Measurements from ENCODE around the gene TAS2R30.
A peak's percentile ranks its signal among the peaks of the same experiment; 100 is the strongest.

Gene TAS2R30

GRCh38 chr12:11183011-11183410 is 48.6 kb upstream of the TAS2R30 start (continued):
- TF ChIP-seq ZNF148 (tag by site-specific recombination; IDR thresholded peaks at IDR 0.05; ENCODE audit: borderline replicate concordance) (peak; percentile 82; the same call in 1 of the 2 replicates), RBAK (tag by site-specific recombination; IDR thresholded peaks at IDR 0.05) (no peak), ZNF585B (tag by site-specific recombination; IDR thresholded peaks at IDR 0.05) (no peak), ZNF449 (tag by site-specific recombination; IDR thresholded peaks at IDR 0.05) (no peak), ZNF302 (tag by site-specific recombination; IDR thresholded peaks at IDR 0.05; ENCODE audit: low read depth) (peak; percentile 36; the same call in 1 of the 2 replicates), ZNF510 (tag by site-specific recombination; IDR thresholded peaks at IDR 0.05; ENCODE audit: insufficient replicate concordance) (no peak), GLIS2 (tag by site-specific recombination; IDR thresholded peaks at IDR 0.05) (no peak), ZNF518A (tag by site-specific recombination; conservative IDR thresholded peaks at IDR 0.05; ENCODE audit: low read depth) (no peak), ZNF768 (tag by site-specific recombination; IDR thresholded peaks at IDR 0.05) (no peak), PBX3 (CRISPR knock-in tag; IDR thresholded peaks at IDR 0.05) (no peak), ZNF311 (tag by site-specific recombination; IDR thresholded peaks at IDR 0.05; ENCODE audit: borderline replicate concordance) (no peak), ZNF48 (tag by site-specific recombination; IDR thresholded peaks at IDR 0.05) (no peak), ZFP69B (tag by site-specific recombination; IDR thresholded peaks at IDR 0.05) (0 out of 2 replicates have a peak, but pooled peaks have one; percentile 21), ZNF600 (tag by site-specific recombination; IDR thresholded peaks at IDR 0.05) (no peak), ZBTB20 (tag by site-specific recombination; IDR thresholded peaks at IDR 0.05) (peak; percentile 41), ATF2 (tag by site-specific recombination; IDR thresholded peaks at IDR 0.05; ENCODE audit: low read depth) (peak; percentile 78), ZBTB6 (tag by site-specific recombination; IDR thresholded peaks at IDR 0.05) (no peak), ZNF132 (tag by site-specific recombination; IDR thresholded peaks at IDR 0.05; ENCODE audit: borderline replicate concordance) (no peak), HOXD13 (CRISPR knock-in tag; IDR thresholded peaks at IDR 0.05; ENCODE audit: borderline replicate concordance) (no peak), ZNF777 (tag by site-specific recombination; IDR thresholded peaks at IDR 0.05; ENCODE audit: borderline replicate concordance) (no peak), ZNF433 (tag by site-specific recombination; IDR thresholded peaks at IDR 0.05; ENCODE audit: low read depth) (no peak), ZSCAN18 (tag by site-specific recombination; IDR thresholded peaks at IDR 0.05) (0 out of 2 replicates have a peak, but pooled peaks have one; percentile 70), ZBTB8A (tag by site-specific recombination; IDR thresholded peaks at IDR 0.05) (peak; percentile 43; the same call in 1 of the 2 replicates), ZNF155 (tag by site-specific recombination; IDR thresholded peaks at IDR 0.05) (no peak), ZBTB7A (tag by site-specific recombination; IDR thresholded peaks at IDR 0.05; ENCODE audit: low read depth) (no peak), ZNF114 (tag by site-specific recombination; IDR thresholded peaks at IDR 0.05) (no peak)

Measured in HEK293 (cell line).